Pancreas (tissue), 10 donors: Measurements from ENCODE around the gene SLC34A3. TPM values are rescaled to one million over a fixed set of nuclear protein-coding genes. Genes with fewer than 3 reads are reported as not detected.
"Not testable (repeated sequence)": the region's sequence is repeated elsewhere in the genome, so short reads cannot be mapped to it uniquely, and the experiment has no call there.

ENCODE experiments used
- ATAC-seq, 4 donors: fragments of 200-7000 bp; cut with Tn5 transposase; one replicate each; pipeline versions ENCODE4 v1.8.0 to v1.9.1; 2020; ENCODE audit warnings: mild to moderate bottlenecking in 4 of 4, moderate library complexity in 4 of 4
- DNase-seq, 6 donors: peaks; one replicate each; pipeline ENCODE4 v3.0.0-alpha.2; 2020
- FAIRE-seq: peaks from 2 replicates; lab custom pipeline; 2012; peaks lifted over from hg19 to GRCh38; lab: Jason Lieb, UNC
- H3K27ac ChIP-seq, 4 donors: fragments of 200-600 bp; sonication (generic); 1 replicate in 3 of 4; 2 replicates in 1 of 4; pipeline versions ENCODE4 v1.5.0 to v1.8.0; 2020
- H3K27me3 ChIP-seq, 4 donors: fragments of 200-600 bp; one replicate each; pipeline ENCODE4 v1.8.0; 2021
- H3K36me3 ChIP-seq, 3 donors: fragments of 200-600 bp; sonication (generic) in 1 of 3; one replicate each; pipeline versions ENCODE4 v1.5.0 to v1.8.0; 2020 to 2021
- H3K4me1 ChIP-seq, 3 donors: fragments of 200-600 bp; one replicate each; pipeline ENCODE4 v1.8.0; 2021
- H3K4me3 ChIP-seq, 4 donors: fragments of 200-600 bp; sonication (generic) in 2 of 4; one replicate each; pipeline versions ENCODE4 v1.5.0 to v1.8.0; 2020 to 2021
- H3K9me3 ChIP-seq, 4 donors: fragments of 200-600 bp; one replicate each; pipeline ENCODE4 v1.8.0; 2021
- CTCF ChIP-seq, 4 donors: fragments of 200-600 bp; sonication (generic) in 3 of 4; IDR thresholded peaks; one replicate each; pipeline versions ENCODE4 v1.5.0 to v1.8.0; 2021; ENCODE audit warnings: antibody characterized with exemption in 4 of 4
- WGBS, 2 donors: extraction: QIAGEN DNeasy Blood & Tissue Kit; methylation state at CpG; one replicate each; pipeline ENCODE4 v1.1.7; 2013; 5-methylcytosine and 5-hydroxymethylcytosine counted together
- intact Hi-C, 3 donors: fragments of 100-400 bp; cut with DNase I; formaldehyde crosslinking; loops; one replicate each; pipeline versions ENCODE4 v1.11.1 to v1.14.2; 2022
- polyA plus RNA-seq, 2 donors: library from polyadenylated mRNA; stranded (reverse); fragments of 200-250 nt; gene quantifications; one replicate each; pipeline ENCODE4 v1.2.3, GENCODE V29; 2013
- total RNA-seq, 6 donors: library from RNA; stranded (reverse); fragmentation: NEBNext Ultra II Directional in 4 of 6; extraction: Animal tissue kit (Norgen Biotek cat#: 25700) in 4 of 6; gene quantifications; one replicate each; pipeline versions ENCODE4 v1.2.1 to v1.2.4, GENCODE V29; 2021 to 2023
- donor health status: healthy with polysubstance abuse.
- donor health status: DM: no; HTN: no; CAD: no; lungs with moderate emphysema.
- donor health status: DM: no; HTN: no; CAD: no.
- donor health status: control.
- donor health status: control.
- donor health status: Bipolar disorder and iron deficiency.
- donor health status: DM: yes; HTN: yes; CAD: no.
- donor health status: DM: no; HTN: no; CAD: no.
- donor health status: DM: no; HTN: no; CAD: no.
- donor health status: DM: yes; HTN: yes; CAD: no.

Gene SLC34A3
- total and polyA plus RNA-seq, 8 donors, result 0.12 to 0.42 (median 0.20) TPM; not detected in 4

GRCh38 chr9:137241490-137242268 is 11.0 kb downstream of the SLC34A3 start:
- Histone ChIP-seq H3K36me3 (peaks cover 7 to 11% (median 8%) of the 10 kb centered on the region in 3 donors), H3K4me3 (peak overlapping the region; percentile 57 to 97 (median 93)), H3K4me1 (peaks cover 9 to 32% (median 22%) of the 10 kb centered on the region in 3 donors), H3K27ac (peak overlapping the region; percentile 76 to 91 (median 82)), H3K27me3 (no peaks in the 10 kb centered on the region), H3K9me3 (no peaks in the 10 kb centered on the region)
- peak; percentile 22 to 55 (median 36) for ATAC-seq
- 1% methylated on average over 47 to 83 of the region's 83 CpGs for WGBS, 2 donors
- intact Hi-C loops, result no loop called here
- TF ChIP-seq CTCF (IDR thresholded peaks at IDR 0.05), result no peak
- DNase-seq, result peak; percentile 80 to 92 (median 86)
- no peak for FAIRE-seq

GRCh38 chr9:137242269-137243203 is 11.8 kb downstream of the SLC34A3 start:
- no peak for TF ChIP-seq CTCF (IDR thresholded peaks at IDR 0.05)
- Histone ChIP-seq H3K36me3 (peaks cover 7 to 11% (median 8%) of the 10 kb centered on the region in 3 donors), H3K4me1 (peaks cover 3 to 26% (median 18%) of the 10 kb centered on the region in 3 donors), H3K9me3 (no peaks in the 10 kb centered on the region), H3K4me3 (peak overlapping the region; percentile 57 to 97 (median 93)), H3K27me3 (no peaks in the 10 kb centered on the region), H3K27ac (peak overlapping the region; percentile 76 to 91 (median 82))
- FAIRE-seq (no peak), DNase-seq (peak in 3 of 6 donors; percentile 53 to 80 (median 64)), ATAC-seq (no peak)
- WGBS, 2 donors, result 25 to 27% methylated on average over 36 of the region's 36 CpGs
- intact Hi-C loops, result no loop called here

- H3K27me3 ChIP-seq, FAIRE-seq, ATAC-seq, intact Hi-C loops, H3K9me3 ChIP-seq: not testable (repeated sequence)
- Histone ChIP-seq H3K4me3 (peak overlapping the region in 3 of 4 donors; percentile 57 to 97 (median 97)), H3K27ac (peak overlapping the region in 2 of 4 donors; percentile 81 to 91), H3K4me1 (peaks cover 0 to 26% (median 18%) of the 10 kb centered on the region in 3 donors), H3K36me3 (peaks cover 7 to 11% (median 8%) of the 10 kb centered on the region in 3 donors)
- peak in 1 of 6 donors; percentile 40 for DNase-seq
- WGBS, 2 donors, result 47 to 57% methylated on average over 18 of the region's 18 CpGs
Observed at GRCh38 chr9:137243266-137243625, 12.5 kb downstream of the SLC34A3 start.

GRCh38 chr9:137243626-137244485 is 13.2 kb downstream of the SLC34A3 start:
- H3K9me3 ChIP-seq, result no peaks in the 10 kb centered on the region
- H3K36me3 ChIP-seq, result peaks cover 7 to 11% (median 8%) of the 10 kb centered on the region in 3 donors
- DNase-seq, result peak in 3 of 6 donors; percentile 43 to 76 (median 50)
- no peak for ATAC-seq
- FAIRE-seq, result no peak
- peak overlapping the region in 2 of 4 donors; percentile 97 for H3K4me3 ChIP-seq
- TF ChIP-seq CTCF (IDR thresholded peaks at IDR 0.05), result no peak
- H3K27me3 ChIP-seq, result no peaks in the 10 kb centered on the region
- WGBS, 2 donors, result 49 to 53% methylated on average over 15 of the region's 15 CpGs
- H3K4me1 ChIP-seq, result peaks cover 0 to 23% (median 18%) of the 10 kb centered on the region in 3 donors
- intact Hi-C loops, result no loop called here
- H3K27ac ChIP-seq, result no peak overlapping the region
